ENCODE measurements around the gene PDE4DIP. TPM values are rescaled to one million over a fixed set of nuclear protein-coding genes. Genes with fewer than 3 reads are reported as not detected.
"Not testable (repeated sequence)": the region's sequence is repeated elsewhere in the genome, so short reads cannot be mapped to it uniquely, and the experiment has no call there.

PDE4DIP gene
- total RNA-seq, 1 experiment from 2014 or later: 74.3 TPM

- DNase-seq; H3K9me3 ChIP-seq (replicated peaks); H3K27me3 ChIP-seq; H3K36me3 ChIP-seq; H3K27ac ChIP-seq; H3K4me1 ChIP-seq; H3K4me3 ChIP-seq: not testable (repeated sequence)
These were observed 85.0 kb downstream of the PDE4DIP start for GRCh38 chr1:148929253-148929652.

GRCh38 chr1:148935381-148936002 lies 91.3 kb downstream of the PDE4DIP start:
- not testable (repeated sequence) for H3K4me1 ChIP-seq; DNase-seq; H3K27ac ChIP-seq; H3K27me3 ChIP-seq; H3K4me3 ChIP-seq; H3K36me3 ChIP-seq; H3K9me3 ChIP-seq (replicated peaks)

- H3K36me3 ChIP-seq; H3K9me3 ChIP-seq (replicated peaks); H3K4me1 ChIP-seq; H3K27ac ChIP-seq; DNase-seq; H3K27me3 ChIP-seq; H3K4me3 ChIP-seq: not testable (repeated sequence)
These were observed 98.7 kb downstream of the PDE4DIP start for GRCh38 chr1:148942906-148943305.

GRCh38 chr1:148945130-148945529 lies 100.9 kb downstream of the PDE4DIP start:
- not testable (repeated sequence) for H3K27ac ChIP-seq; H3K27me3 ChIP-seq; H3K4me3 ChIP-seq; H3K4me1 ChIP-seq; H3K9me3 ChIP-seq (replicated peaks); DNase-seq; H3K36me3 ChIP-seq

- H3K4me3 ChIP-seq; H3K27me3 ChIP-seq; H3K9me3 ChIP-seq (replicated peaks); DNase-seq; H3K4me1 ChIP-seq; H3K27ac ChIP-seq; H3K36me3 ChIP-seq: not testable (repeated sequence)
These were observed 104.5 kb downstream of the PDE4DIP start for GRCh38 chr1:148948768-148949167.

GRCh38 chr1:148951336-148952227 lies 107.4 kb downstream of the PDE4DIP start:
- peak; percentile 81 for DNase-seq
- Histone ChIP-seq H3K4me3 (peak overlapping the region; percentile 60), H3K27ac (peak overlapping the region; percentile 51)
- H3K4me1 ChIP-seq; H3K36me3 ChIP-seq; H3K9me3 ChIP-seq (replicated peaks); H3K27me3 ChIP-seq: not testable (repeated sequence)

- peak in 1 of 2 experiments; percentile 85 for DNase-seq
- H3K36me3 ChIP-seq; H3K27ac ChIP-seq; H3K4me1 ChIP-seq; H3K9me3 ChIP-seq (replicated peaks); H3K27me3 ChIP-seq: not testable (repeated sequence)
- peak overlapping the region; percentile 60 for H3K4me3 ChIP-seq
These were observed 108.2 kb downstream of the PDE4DIP start for GRCh38 chr1:148952253-148952937.

- not testable (repeated sequence) for H3K4me1 ChIP-seq; H3K27ac ChIP-seq; H3K27me3 ChIP-seq; H3K9me3 ChIP-seq (replicated peaks); H3K36me3 ChIP-seq
- peak overlapping the region; percentile 40; the same call in 1 of the 2 replicates for H3K4me3 ChIP-seq
- peak; percentile 11 to 28 for DNase-seq
These were observed 108.8 kb downstream of the PDE4DIP start for GRCh38 chr1:148952938-148953616.

- not testable (repeated sequence) for DNase-seq; H3K36me3 ChIP-seq; H3K27me3 ChIP-seq; H3K4me1 ChIP-seq; H3K27ac ChIP-seq; H3K9me3 ChIP-seq (replicated peaks)
- peak overlapping the region; percentile 34 for H3K4me3 ChIP-seq
These were observed 109.5 kb downstream of the PDE4DIP start for GRCh38 chr1:148953730-148954129.

GRCh38 chr1:148958343-148958742 lies 114.1 kb downstream of the PDE4DIP start:
- not testable (repeated sequence) for H3K4me3 ChIP-seq; H3K4me1 ChIP-seq; H3K27me3 ChIP-seq; DNase-seq; H3K27ac ChIP-seq; H3K9me3 ChIP-seq (replicated peaks); H3K36me3 ChIP-seq

GRCh38 chr1:148960212-148961000 lies 116.2 kb downstream of the PDE4DIP start:
- DNase-seq; H3K27me3 ChIP-seq; H3K9me3 ChIP-seq (replicated peaks); H3K4me3 ChIP-seq; H3K27ac ChIP-seq; H3K4me1 ChIP-seq; H3K36me3 ChIP-seq: not testable (repeated sequence)

- not testable (repeated sequence) for H3K36me3 ChIP-seq; DNase-seq; H3K27me3 ChIP-seq; H3K4me3 ChIP-seq; H3K9me3 ChIP-seq (replicated peaks); H3K4me1 ChIP-seq; H3K27ac ChIP-seq
These were observed 118.1 kb downstream of the PDE4DIP start for GRCh38 chr1:148962127-148962857.

GRCh38 chr1:148966084-148966483 lies 121.9 kb downstream of the PDE4DIP start:
- not testable (repeated sequence) for H3K9me3 ChIP-seq (replicated peaks); H3K36me3 ChIP-seq; H3K4me1 ChIP-seq; DNase-seq; H3K4me3 ChIP-seq; H3K27me3 ChIP-seq; H3K27ac ChIP-seq

- not testable (repeated sequence) for H3K36me3 ChIP-seq; H3K4me1 ChIP-seq; DNase-seq; H3K9me3 ChIP-seq (replicated peaks); H3K27ac ChIP-seq; H3K4me3 ChIP-seq; H3K27me3 ChIP-seq
These were observed 123.4 kb downstream of the PDE4DIP start for GRCh38 chr1:148967580-148967979.
